Measurements from ENCODE around the gene RNU5D-1.

Gene RNU5D-1

DNA sequence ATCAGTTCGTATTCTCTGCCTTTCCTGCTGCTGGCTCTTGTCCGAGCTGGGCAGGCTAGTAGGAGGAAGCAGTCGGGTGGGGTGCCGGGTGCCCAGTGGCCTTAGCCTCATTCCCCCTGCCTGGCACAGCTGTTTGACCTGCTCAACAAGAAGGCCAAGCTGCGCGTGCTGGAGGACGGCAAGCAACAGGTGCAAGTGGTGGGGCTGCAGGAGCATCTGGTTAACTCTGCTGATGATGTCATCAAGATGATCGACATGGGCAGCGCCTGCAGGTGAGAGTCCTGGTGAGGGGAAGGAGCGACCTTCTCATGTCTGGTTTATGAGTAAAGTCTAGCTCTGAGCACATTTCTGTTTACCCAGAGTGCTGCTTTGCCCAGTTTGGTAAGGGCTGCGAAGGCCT, 28.1 kb upstream of the RNU5D-1 start:
- Histone ChIP-seq H3K4me1 (ENCODE audit: low read length) (peaks cover 5% of the 10 kb centered on the region), H4K20me1 (ENCODE audit: insufficient read depth, low read length) (no peaks in the 10 kb centered on the region), H3K27me3 (replicated peaks; ENCODE audit: insufficient read depth, low read length) (no peaks in the 10 kb centered on the region), H3K27ac (ENCODE audit: low read length) (no peak overlapping the region), H3K9me3 (replicated peaks; ENCODE audit: insufficient read depth, low read length) (no peaks in the 10 kb centered on the region), H3K36me3 (replicated peaks; ENCODE audit: insufficient read depth, low read length) (peaks cover 16% of the 10 kb centered on the region; the same call in 1 of the 2 replicates), H2AFZ (ENCODE audit: low read length) (no peak overlapping the region), H3K4me2 (ENCODE audit: low read depth, low read length) (no peak overlapping the region), H3F3A (ENCODE audit: insufficient read depth, low read length) (no peaks in the 10 kb centered on the region), H3K79me2 (ENCODE audit: low read length) (no peaks in the 10 kb centered on the region; the same call in 1 of the 2 replicates), H3K9me2 (replicated peaks; ENCODE audit: insufficient read depth, low read length) (no peaks in the 10 kb centered on the region), H3K4me3 (ENCODE audit: low read length) (no peak overlapping the region), H3K9ac (ENCODE audit: low read length) (no peak overlapping the region)
- DNase-seq, result no peak
- TF ChIP-seq EZH2phosphoT487 (IDR thresholded peaks at IDR 0.05; ENCODE audit: low read length), result no peak
- no peak for TF ChIP-seq EZH2 (optimal IDR thresholded peaks at IDR 0.05; ENCODE audit: low read depth, low read length)
- TF ChIP-seq, protein P1, sequence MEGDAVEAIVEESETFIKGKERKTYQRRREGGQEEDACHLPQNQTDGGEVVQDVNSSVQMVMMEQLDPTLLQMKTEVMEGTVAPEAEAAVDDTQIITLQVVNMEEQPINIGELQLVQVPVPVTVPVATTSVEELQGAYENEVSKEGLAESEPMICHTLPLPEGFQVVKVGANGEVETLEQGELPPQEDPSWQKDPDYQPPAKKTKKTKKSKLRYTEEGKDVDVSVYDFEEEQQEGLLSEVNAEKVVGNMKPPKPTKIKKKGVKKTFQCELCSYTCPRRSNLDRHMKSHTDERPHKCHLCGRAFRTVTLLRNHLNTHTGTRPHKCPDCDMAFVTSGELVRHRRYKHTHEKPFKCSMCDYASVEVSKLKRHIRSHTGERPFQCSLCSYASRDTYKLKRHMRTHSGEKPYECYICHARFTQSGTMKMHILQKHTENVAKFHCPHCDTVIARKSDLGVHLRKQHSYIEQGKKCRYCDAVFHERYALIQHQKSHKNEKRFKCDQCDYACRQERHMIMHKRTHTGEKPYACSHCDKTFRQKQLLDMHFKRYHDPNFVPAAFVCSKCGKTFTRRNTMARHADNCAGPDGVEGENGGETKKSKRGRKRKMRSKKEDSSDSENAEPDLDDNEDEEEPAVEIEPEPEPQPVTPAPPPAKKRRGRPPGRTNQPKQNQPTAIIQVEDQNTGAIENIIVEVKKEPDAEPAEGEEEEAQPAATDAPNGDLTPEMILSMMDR (IDR thresholded peaks at IDR 0.05; ENCODE audit: low read length), result no peak

DNA sequence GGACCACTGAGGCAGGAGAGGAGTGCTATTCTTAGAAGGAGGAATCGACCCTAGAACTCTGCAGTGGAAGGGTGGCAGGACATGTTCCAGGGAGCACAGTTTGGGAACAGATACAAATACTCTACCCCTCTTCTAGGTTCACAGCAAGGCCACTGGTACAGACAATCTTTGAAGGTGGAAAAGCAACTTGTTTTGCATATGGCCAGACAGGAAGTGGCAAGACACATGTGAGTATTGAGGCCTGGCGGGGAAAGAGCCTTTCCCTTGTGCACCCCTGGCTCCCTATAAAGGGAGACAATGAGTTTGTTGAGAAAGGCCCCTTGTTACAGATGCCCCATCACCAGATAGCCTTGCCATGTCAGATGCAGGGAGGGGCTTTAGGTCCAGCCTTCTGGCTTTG, 26.4 kb upstream of the RNU5D-1 start:
- peaks cover 11% of the 10 kb centered on the region; the same call in 1 of the 2 replicates for H3K79me2 ChIP-seq (ENCODE audit: low read length)

GRCh38 chr1:44747878-44748277, 16.9 kb upstream of the RNU5D-1 start:
- no peaks in the 10 kb centered on the region for H3K27me3 ChIP-seq (replicated peaks; ENCODE audit: insufficient read depth, low read length)
- H3K79me2 ChIP-seq (ENCODE audit: low read length), result peaks cover 52% of the 10 kb centered on the region
- no peak overlapping the region for H3K27ac ChIP-seq (ENCODE audit: low read length)
- peaks cover 20% of the 10 kb centered on the region for H3K36me3 ChIP-seq (replicated peaks; ENCODE audit: insufficient read depth, low read length)
- no peak overlapping the region for H2AFZ ChIP-seq (ENCODE audit: low read length)
- H3K4me2 ChIP-seq (ENCODE audit: low read depth, low read length), result no peak overlapping the region
- TF ChIP-seq EZH2 (optimal IDR thresholded peaks at IDR 0.05; ENCODE audit: low read depth, low read length) (no peak), EZH2phosphoT487 (IDR thresholded peaks at IDR 0.05; ENCODE audit: low read length) (no peak)
- TF ChIP-seq, protein P1 (IDR thresholded peaks at IDR 0.05; ENCODE audit: low read length), result peak; percentile 9; the same call in 1 of the 2 replicates
- peaks cover 13% of the 10 kb centered on the region; the same call in 1 of the 2 replicates for H3F3A ChIP-seq (ENCODE audit: insufficient read depth, low read length)
- no peak overlapping the region for H3K9ac ChIP-seq (ENCODE audit: low read length)
- H4K20me1 ChIP-seq (ENCODE audit: insufficient read depth, low read length), result no peaks in the 10 kb centered on the region
- no peaks in the 10 kb centered on the region for H3K9me2 ChIP-seq (replicated peaks; ENCODE audit: insufficient read depth, low read length)
- no peak overlapping the region for H3K4me3 ChIP-seq (ENCODE audit: low read length)
- no peaks in the 10 kb centered on the region for H3K9me3 ChIP-seq (replicated peaks; ENCODE audit: insufficient read depth, low read length)
- DNase-seq, result no peak
- no peaks in the 10 kb centered on the region for H3K4me1 ChIP-seq (ENCODE audit: low read length)

More for the DNA sequence above, 26.4 kb upstream of the RNU5D-1 start:
- Histone ChIP-seq H3K4me1 (ENCODE audit: low read length) (peaks cover 5% of the 10 kb centered on the region), H2AFZ (ENCODE audit: low read length) (no peak overlapping the region), H3K9me2 (replicated peaks; ENCODE audit: insufficient read depth, low read length) (no peaks in the 10 kb centered on the region), H3K27me3 (replicated peaks; ENCODE audit: insufficient read depth, low read length) (no peaks in the 10 kb centered on the region), H3K9me3 (replicated peaks; ENCODE audit: insufficient read depth, low read length) (no peaks in the 10 kb centered on the region), H3K9ac (ENCODE audit: low read length) (no peak overlapping the region), H3F3A (ENCODE audit: insufficient read depth, low read length) (no peaks in the 10 kb centered on the region; the same call in 1 of the 2 replicates), H3K4me2 (ENCODE audit: low read depth, low read length) (no peak overlapping the region), H4K20me1 (ENCODE audit: insufficient read depth, low read length) (no peaks in the 10 kb centered on the region), H3K4me3 (ENCODE audit: low read length) (no peak overlapping the region), H3K27ac (ENCODE audit: low read length) (no peak overlapping the region), H3K36me3 (replicated peaks; ENCODE audit: insufficient read depth, low read length) (peaks cover 17% of the 10 kb centered on the region)
- TF ChIP-seq, protein P1 (IDR thresholded peaks at IDR 0.05; ENCODE audit: low read length), result no peak
- TF ChIP-seq EZH2 (optimal IDR thresholded peaks at IDR 0.05; ENCODE audit: low read depth, low read length) (no peak), EZH2phosphoT487 (IDR thresholded peaks at IDR 0.05; ENCODE audit: low read length) (no peak)
- peak; percentile 21 for DNase-seq

Measured in MM.1S (cell line).